ENCODE data around the gene TPRG1L.

The TPRG1L gene

DNA sequence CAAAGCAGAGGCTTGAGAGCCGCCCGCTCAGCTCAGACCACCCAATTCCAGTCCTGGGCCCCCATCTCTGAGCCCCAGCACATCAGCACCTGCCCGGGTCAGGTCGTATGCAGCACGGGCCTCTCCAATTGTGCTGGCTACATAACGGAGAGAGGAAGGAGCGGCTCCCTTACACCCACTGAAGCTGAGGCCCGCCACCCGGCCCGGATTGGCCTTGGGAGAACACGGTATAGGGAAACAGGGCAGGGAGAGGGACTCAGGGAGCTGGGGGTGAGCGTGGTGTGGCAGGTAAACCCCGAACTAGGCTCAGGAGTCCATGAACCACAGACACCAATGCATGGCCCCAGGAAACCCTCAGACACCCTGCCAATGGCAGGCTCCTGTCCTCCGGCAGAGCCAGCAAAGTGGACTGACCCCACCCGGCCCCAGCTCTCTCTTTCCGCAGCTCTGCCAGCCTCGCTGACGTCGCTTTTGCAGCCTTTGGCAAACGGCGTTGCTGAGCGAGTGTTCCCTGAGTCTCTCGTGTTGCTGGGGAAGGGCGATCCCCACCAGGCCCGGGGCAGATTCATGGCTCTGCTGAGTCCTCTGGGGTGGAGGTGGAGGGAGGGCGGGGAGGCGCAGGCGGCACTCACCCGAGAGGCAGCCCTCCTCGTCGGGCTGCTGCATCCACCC, 30.0 kb upstream of the TPRG1L start:
- Histone ChIP-seq H3K27me3 (ENCODE audit: insufficient read depth, low read length) (peaks cover 5% of the 10 kb centered on the region; the same call in 1 of the 2 replicates), H3K9me3 (ENCODE audit: low read length) (no peaks in the 10 kb centered on the region), H4K20me1 (ENCODE audit: insufficient read depth, low read length) (no peaks in the 10 kb centered on the region), H3K36me3 (ENCODE audit: insufficient read depth, low read length) (no peaks in the 10 kb centered on the region), H3K27ac (ENCODE audit: low read depth, low read length, poor library complexity, severe bottlenecking) (no peak overlapping the region), H3K79me2 (ENCODE audit: insufficient read depth, low read length) (no peaks in the 10 kb centered on the region), H3K9ac (ENCODE audit: low read length) (no peak overlapping the region), H3K9me2 (ENCODE audit: low read depth, low read length) (no peaks in the 10 kb centered on the region), H3K4me1 (ENCODE audit: insufficient read depth, low read length, severe bottlenecking) (peaks cover 7% of the 10 kb centered on the region), H3K4me2 (ENCODE audit: low read length) (no peak overlapping the region), H2AFZ (ENCODE audit: low read length) (no peak overlapping the region), H3F3A (ENCODE audit: insufficient read depth, low read length) (no peaks in the 10 kb centered on the region), H3K4me3 (ENCODE audit: low read depth, low read length, poor library complexity, severe bottlenecking) (no peak overlapping the region)
- TF ChIP-seq CTCF (IDR thresholded peaks at IDR 0.05; ENCODE audit: low read length) (no peak), EZH2 (IDR thresholded peaks at IDR 0.05; ENCODE audit: borderline replicate concordance, low read length) (no peak)

- TF ChIP-seq CTCF (IDR thresholded peaks at IDR 0.05; ENCODE audit: low read length) (no peak), EZH2 (IDR thresholded peaks at IDR 0.05; ENCODE audit: borderline replicate concordance, low read length) (no peak)
- Histone ChIP-seq H4K20me1 (ENCODE audit: insufficient read depth, low read length) (no peaks in the 10 kb centered on the region), H3F3A (ENCODE audit: insufficient read depth, low read length) (no peaks in the 10 kb centered on the region), H3K9ac (ENCODE audit: low read length) (no peak overlapping the region), H3K27me3 (ENCODE audit: insufficient read depth, low read length) (peaks cover 5% of the 10 kb centered on the region; the same call in 1 of the 2 replicates), H3K4me3 (ENCODE audit: low read depth, low read length, poor library complexity, severe bottlenecking) (no peak overlapping the region), H3K9me3 (ENCODE audit: low read length) (no peaks in the 10 kb centered on the region), H3K79me2 (ENCODE audit: insufficient read depth, low read length) (no peaks in the 10 kb centered on the region), H3K36me3 (ENCODE audit: insufficient read depth, low read length) (no peaks in the 10 kb centered on the region), H3K27ac (ENCODE audit: low read depth, low read length, poor library complexity, severe bottlenecking) (no peak overlapping the region), H3K4me2 (ENCODE audit: low read length) (no peak overlapping the region), H3K4me1 (ENCODE audit: insufficient read depth, low read length, severe bottlenecking) (peaks cover 7% of the 10 kb centered on the region), H2AFZ (ENCODE audit: low read length) (no peak overlapping the region), H3K9me2 (ENCODE audit: low read depth, low read length) (no peaks in the 10 kb centered on the region)
Observed at GRCh38 chr1:3595949-3596348, 28.9 kb upstream of the TPRG1L start.

DNA sequence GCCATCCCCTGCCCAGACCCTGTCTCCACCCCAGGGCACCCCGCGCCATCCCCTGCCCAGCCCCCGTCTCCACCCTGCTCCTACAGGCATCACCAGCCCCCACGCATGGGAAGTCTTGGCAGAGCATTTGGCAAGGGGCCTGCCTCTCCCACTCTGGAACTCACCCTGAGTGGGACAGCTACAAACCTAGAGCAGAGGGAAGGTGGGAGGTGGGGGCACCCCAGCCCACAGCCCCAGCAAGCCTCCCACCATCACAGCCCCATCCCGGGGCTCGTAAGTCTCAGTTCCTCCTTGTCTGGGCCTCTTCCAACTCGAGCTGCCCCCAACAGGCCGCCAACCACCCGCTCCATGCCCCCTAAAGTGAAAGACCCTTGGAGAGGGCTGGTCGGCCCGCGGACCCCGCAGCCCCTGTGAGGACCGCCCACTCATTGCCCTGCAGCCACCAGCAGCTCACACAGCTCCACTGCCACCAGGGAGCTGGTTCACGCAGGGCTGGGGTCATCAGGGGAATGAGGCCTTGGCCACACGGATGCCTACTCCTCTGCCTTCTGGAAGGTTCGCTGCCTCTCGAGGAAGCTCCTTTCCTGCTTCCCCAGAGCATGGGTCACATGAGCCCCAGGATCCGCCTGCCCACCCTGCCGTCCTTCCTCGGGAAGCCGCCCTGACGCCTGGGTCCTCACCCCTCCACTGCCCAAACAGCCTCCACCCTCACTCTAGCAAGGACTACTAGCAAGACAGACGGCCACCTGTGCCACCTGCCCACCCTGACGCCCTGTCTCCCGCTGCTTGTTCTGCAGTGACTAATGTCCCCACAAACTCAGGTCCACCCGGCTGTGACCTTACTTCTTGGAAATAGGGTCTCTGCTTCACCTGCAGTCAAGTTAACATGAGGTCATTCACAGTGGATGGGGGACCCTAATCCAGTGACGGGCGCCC, 27.9 kb upstream of the TPRG1L start:
- Histone ChIP-seq H3K79me2 (ENCODE audit: insufficient read depth, low read length) (no peaks in the 10 kb centered on the region), H3K27ac (ENCODE audit: low read depth, low read length, poor library complexity, severe bottlenecking) (no peak overlapping the region), H2AFZ (ENCODE audit: low read length) (no peak overlapping the region), H3K4me1 (ENCODE audit: insufficient read depth, low read length, severe bottlenecking) (peaks cover 7% of the 10 kb centered on the region), H3K4me3 (ENCODE audit: low read depth, low read length, poor library complexity, severe bottlenecking) (no peak overlapping the region), H3K27me3 (ENCODE audit: insufficient read depth, low read length) (peaks cover 5% of the 10 kb centered on the region; the same call in 1 of the 2 replicates), H3K36me3 (ENCODE audit: insufficient read depth, low read length) (no peaks in the 10 kb centered on the region), H3K9me2 (ENCODE audit: low read depth, low read length) (no peaks in the 10 kb centered on the region), H3K9ac (ENCODE audit: low read length) (no peak overlapping the region), H4K20me1 (ENCODE audit: insufficient read depth, low read length) (no peaks in the 10 kb centered on the region), H3F3A (ENCODE audit: insufficient read depth, low read length) (no peaks in the 10 kb centered on the region), H3K4me2 (ENCODE audit: low read length) (no peak overlapping the region), H3K9me3 (ENCODE audit: low read length) (no peaks in the 10 kb centered on the region)
- TF ChIP-seq CTCF (IDR thresholded peaks at IDR 0.05; ENCODE audit: low read length) (no peak), EZH2 (IDR thresholded peaks at IDR 0.05; ENCODE audit: borderline replicate concordance, low read length) (no peak)

Measured in OCI-LY1 (cell line).